ENCODE data around the gene TMEM14C.
"Not testable (repeated sequence)": the region's sequence is repeated elsewhere in the genome, so short reads cannot be mapped to it uniquely, and the experiment has no call there.

TMEM14C gene

DNA sequence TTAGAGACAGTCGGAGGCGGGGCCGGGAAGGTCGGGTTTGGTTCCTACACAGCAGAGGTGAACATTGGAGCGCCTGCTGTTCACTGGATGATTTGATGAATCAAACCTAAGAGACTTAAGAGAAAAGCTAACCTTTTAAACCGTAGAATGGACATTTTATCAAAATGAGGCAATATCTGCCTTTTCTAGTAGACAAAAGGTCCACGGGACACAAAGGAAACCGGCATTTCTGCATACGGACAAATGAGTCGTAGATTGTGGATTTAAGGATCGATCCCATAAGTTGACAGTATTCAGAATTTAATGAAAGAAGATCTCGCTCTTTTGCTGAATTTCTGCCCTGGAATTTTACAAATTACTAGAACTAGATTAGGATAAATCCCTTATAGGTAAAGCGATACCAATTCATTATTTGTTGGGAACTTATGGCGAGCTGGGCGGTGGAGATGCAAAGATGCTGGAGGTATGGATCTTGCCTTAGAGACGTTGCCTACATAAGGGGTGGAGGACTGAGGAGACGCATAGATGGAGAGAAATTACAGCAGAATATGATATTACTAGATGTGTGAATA is 27.7 kb upstream of the TMEM14C start:
- peak overlapping the region; percentile 87 for H3K9ac ChIP-seq (ENCODE audit: low read depth, low read length)
- no peaks in the 10 kb centered on the region for H3K9me3 ChIP-seq (ENCODE audit: control insufficient read depth, insufficient read depth, low read length)
- peaks cover 11% of the 10 kb centered on the region; the same call in 1 of the 2 replicates for H3K4me1 ChIP-seq (ENCODE audit: insufficient read depth, low read length)
- H3K36me3 ChIP-seq (ENCODE audit: insufficient read depth, low read length), result peaks cover 13% of the 10 kb centered on the region; the same call in 1 of the 2 replicates

DNA sequence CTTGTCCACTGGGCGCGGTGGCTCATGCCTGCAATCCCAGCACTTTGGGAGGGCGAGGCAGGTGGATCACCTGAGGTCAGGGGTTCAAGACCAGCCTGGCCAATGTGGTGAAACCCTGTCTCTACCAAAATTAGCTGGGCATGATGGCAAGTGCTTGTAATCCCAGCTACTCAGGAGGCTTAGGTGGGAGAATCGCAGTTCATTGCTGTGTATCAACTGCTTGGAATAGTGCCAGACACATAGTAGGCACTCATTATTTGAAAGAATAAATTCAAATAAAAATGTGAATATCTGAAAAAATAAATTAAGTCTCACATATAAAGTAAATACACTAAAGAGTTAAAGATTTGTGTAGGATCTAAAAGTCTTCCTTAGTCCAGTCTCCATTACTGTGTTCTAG is 26.2 kb upstream of the TMEM14C start:
- Histone ChIP-seq H3K9ac (ENCODE audit: low read depth, low read length) (no peak overlapping the region), H3K9me3 (ENCODE audit: control insufficient read depth, insufficient read depth, low read length) (no peaks in the 10 kb centered on the region), H3K4me1 (ENCODE audit: insufficient read depth, low read length) (peaks cover 4% of the 10 kb centered on the region; the same call in 1 of the 2 replicates), H3K36me3 (ENCODE audit: insufficient read depth, low read length) (peaks cover 13% of the 10 kb centered on the region; the same call in 1 of the 2 replicates)

DNA sequence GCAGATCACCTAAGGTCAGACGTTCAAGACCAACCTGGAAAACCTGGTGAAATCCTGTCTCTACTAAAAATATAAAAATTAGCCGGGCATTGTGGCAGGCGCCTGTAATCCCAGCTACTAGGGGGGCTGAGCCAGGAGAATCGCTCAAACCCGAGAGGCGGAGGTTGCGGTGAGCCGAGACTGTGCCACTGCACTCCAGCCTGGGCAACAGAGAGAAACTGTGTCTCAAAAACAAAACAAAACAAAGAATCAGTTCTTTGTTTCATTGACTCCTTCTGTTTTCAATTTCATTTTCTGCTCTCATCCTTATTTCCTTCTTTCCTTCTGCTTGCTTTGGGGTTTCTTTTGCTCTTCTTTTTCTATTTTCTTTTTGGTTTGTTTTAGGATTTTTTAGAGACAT is 8.9 kb upstream of the TMEM14C start:
- Histone ChIP-seq H3K36me3 (ENCODE audit: insufficient read depth, low read length) (peaks cover 3% of the 10 kb centered on the region; the same call in 1 of the 2 replicates), H3K4me1 (ENCODE audit: insufficient read depth, low read length) (no peaks in the 10 kb centered on the region), H3K9ac (ENCODE audit: low read depth, low read length) (no peak overlapping the region), H3K9me3 (ENCODE audit: control insufficient read depth, insufficient read depth, low read length) (0 out of 2 replicates have a peak, but pooled peaks cover 6% of the 10 kb centered on the region)

DNA sequence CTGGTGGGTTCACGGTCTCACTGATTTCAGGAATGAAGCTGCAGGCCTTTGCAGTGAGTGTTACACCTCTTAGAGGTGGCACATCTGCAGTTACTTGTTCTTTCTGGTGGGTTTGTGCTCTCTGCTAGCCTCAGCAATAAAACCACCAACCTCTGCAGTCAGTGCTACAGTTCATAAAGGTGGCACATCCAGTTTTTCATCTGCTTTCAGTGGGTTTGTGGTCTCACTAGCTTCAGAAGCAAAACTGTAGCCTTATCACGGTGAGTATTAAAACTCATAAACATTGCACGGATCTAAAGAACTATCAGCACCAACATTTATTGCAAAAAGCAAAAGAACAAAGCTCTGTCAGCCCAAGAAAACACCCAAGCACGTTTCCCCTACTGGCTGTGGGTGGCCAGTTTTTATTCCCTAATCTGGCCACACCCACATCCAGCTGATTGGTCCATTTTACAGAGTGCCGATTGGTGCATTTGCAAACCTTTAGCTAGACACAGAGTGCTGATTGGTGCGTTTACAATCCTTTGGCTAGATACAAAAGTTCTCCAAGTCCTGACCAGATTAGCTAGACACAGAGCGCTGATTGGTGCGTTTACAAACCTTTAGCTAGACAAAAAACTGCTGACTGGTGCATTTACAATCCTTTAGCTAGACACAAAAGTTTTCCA is 3.4 kb upstream of the TMEM14C start:
- H3K9ac ChIP-seq (ENCODE audit: low read depth, low read length), result no peak overlapping the region
- H3K36me3 ChIP-seq (ENCODE audit: insufficient read depth, low read length), result no peaks in the 10 kb centered on the region
- peaks cover 6% of the 10 kb centered on the region for H3K4me1 ChIP-seq (ENCODE audit: insufficient read depth, low read length)
- peaks cover 10% of the 10 kb centered on the region; the same call in 1 of the 2 replicates for H3K9me3 ChIP-seq (ENCODE audit: control insufficient read depth, insufficient read depth, low read length)

DNA sequence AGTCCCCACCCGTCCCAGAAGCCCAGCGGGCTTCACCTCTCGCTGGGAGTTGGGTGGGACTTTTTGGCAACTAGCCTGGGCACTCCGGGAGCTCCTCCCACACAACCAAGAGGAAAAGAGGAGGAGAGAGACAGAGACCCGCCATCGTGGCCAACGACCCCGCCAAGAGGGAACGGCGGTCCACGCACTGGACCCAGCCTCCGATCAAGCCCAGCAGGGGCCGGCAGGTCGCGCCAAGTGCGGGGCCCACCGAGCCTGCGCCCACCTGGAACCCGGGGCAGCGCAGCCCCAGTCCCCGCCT is 3.0 kb upstream of the TMEM14C start:
- Histone ChIP-seq H3K4me1 (ENCODE audit: insufficient read depth, low read length) (peaks cover 9% of the 10 kb centered on the region), H3K36me3 (ENCODE audit: insufficient read depth, low read length) (no peaks in the 10 kb centered on the region), H3K9ac (ENCODE audit: low read depth, low read length) (no peak overlapping the region), H3K9me3 (ENCODE audit: control insufficient read depth, insufficient read depth, low read length) (peaks cover 10% of the 10 kb centered on the region; the same call in 1 of the 2 replicates)

- peaks cover 10% of the 10 kb centered on the region; the same call in 1 of the 2 replicates for H3K9me3 ChIP-seq (ENCODE audit: control insufficient read depth, insufficient read depth, low read length)
- no peak overlapping the region for H3K9ac ChIP-seq (ENCODE audit: low read depth, low read length)
- H3K36me3 ChIP-seq (ENCODE audit: insufficient read depth, low read length), result no peaks in the 10 kb centered on the region
- H3K4me1 ChIP-seq (ENCODE audit: insufficient read depth, low read length), result peaks cover 9% of the 10 kb centered on the region
Measured at GRCh38 chr6:10720265-10720959, 2.5 kb upstream of the TMEM14C start.

DNA sequence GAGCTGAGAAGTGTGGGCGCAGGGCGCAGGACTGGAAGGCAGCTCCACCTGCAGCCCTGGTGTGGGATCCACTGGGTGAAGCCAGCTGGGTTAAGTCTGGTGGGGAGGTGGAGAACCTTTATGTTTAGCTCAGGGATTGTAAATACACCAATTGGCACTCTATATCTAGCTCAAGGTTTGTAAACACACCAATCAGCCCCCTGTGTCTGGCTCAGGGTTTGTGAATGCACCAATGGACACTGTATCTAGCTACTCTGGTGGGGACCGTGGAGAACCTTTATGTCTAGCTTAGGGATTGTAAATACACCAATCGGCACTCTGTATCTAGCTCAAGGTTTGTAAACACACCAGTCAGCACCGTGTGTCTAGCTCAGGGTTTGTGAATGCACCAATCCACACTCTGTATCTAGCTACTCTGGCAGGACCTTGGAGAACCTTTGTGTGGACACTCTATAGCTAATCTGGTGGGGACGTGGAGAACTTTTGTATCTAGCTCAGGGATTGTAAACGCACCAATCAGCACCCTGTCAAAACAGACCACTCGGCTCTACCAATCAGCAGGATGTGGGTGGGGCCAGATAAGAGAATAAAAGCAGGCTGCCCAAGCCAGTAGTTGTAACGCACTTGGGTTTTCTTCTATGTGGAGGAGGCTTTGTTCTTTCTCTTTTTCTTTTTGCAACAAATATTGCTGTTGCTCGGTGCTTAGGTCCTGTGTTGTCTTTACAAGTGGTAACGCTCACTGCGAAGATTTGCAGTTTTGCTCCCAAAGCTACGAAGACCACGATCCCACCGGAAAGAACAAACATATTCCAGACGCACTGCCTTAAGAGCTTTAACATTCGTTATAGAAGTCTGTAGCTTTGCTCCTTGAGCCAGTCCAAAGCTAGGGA is 1.7 kb upstream of the TMEM14C start:
- H3K4me1 ChIP-seq (ENCODE audit: insufficient read depth, low read length); H3K9ac ChIP-seq (ENCODE audit: low read depth, low read length): not testable (repeated sequence)

DNA sequence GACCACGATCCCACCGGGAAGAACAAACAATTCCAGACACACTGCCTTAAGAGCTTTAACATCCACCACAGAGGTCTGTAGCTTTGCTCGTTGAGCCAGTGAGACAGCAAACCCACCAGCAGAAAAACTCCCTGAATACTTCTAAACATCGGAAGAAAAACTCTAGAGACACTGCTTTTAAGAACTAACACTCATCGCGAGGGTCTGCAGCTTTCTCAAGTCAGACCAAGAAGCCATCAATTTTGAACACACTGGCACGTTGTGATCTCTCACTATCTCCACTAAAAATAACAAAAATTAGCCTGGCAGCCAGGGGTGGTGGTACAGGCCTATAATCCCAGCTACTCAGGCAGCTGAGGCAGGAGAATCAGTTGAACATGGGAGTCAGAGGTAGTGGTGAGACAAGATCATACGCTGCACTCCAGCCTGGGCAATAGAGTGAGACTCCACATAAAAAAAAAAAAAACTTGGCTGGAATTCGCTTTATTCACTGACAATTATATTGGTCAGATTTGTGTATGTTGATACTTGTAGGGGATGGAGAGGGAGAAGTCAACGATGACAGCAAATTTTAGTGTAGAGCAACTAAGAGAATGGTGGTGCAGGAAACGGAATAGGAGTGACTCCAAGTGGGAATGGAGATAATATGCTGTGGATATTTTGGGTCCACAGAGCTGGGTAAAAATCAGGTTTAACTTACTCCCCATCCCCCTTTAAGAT is 860 bp upstream of the TMEM14C start:
- Histone ChIP-seq H3K9me3 (ENCODE audit: control insufficient read depth, insufficient read depth, low read length) (peaks cover 10% of the 10 kb centered on the region; the same call in 1 of the 2 replicates), H3K4me1 (ENCODE audit: insufficient read depth, low read length) (peaks cover 9% of the 10 kb centered on the region), H3K9ac (ENCODE audit: low read depth, low read length) (peak overlapping the region; percentile 43), H3K36me3 (ENCODE audit: insufficient read depth, low read length) (no peaks in the 10 kb centered on the region; the same call in 1 of the 2 replicates)

More for the DNA sequence above, 1.7 kb upstream of the TMEM14C start:
- H3K36me3 ChIP-seq (ENCODE audit: insufficient read depth, low read length), result not testable (repeated sequence)
- peaks cover 10% of the 10 kb centered on the region; the same call in 1 of the 2 replicates for H3K9me3 ChIP-seq (ENCODE audit: control insufficient read depth, insufficient read depth, low read length)

- Histone ChIP-seq H3K9me3 (ENCODE audit: control insufficient read depth, insufficient read depth, low read length) (peaks cover 10% of the 10 kb centered on the region; the same call in 1 of the 2 replicates), H3K36me3 (ENCODE audit: insufficient read depth, low read length) (no peaks in the 10 kb centered on the region; the same call in 1 of the 2 replicates), H3K9ac (ENCODE audit: low read depth, low read length) (peak overlapping the region; percentile 43), H3K4me1 (ENCODE audit: insufficient read depth, low read length) (peaks cover 9% of the 10 kb centered on the region)
Measured at GRCh38 chr6:10722570-10722819, 375 bp upstream of the TMEM14C start.

DNA sequence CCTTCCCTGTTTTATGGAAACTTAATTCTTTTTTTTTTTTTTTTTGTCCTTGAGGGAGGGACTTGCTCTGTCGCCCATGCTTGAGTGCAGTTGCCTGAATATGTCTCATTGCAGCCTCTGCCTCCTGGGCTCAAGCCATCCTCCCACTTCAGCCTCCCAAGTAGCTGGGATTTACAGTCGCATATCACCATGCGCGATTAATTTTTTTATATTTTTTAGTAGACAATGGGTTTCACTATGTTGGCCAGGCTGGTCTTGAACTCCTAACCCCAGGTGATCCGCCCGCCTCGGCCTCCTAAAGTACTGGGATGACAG is 654 bp downstream of the TMEM14C start:
- H3K36me3 ChIP-seq (ENCODE audit: insufficient read depth, low read length), result no peaks in the 10 kb centered on the region; the same call in none of the 2 replicates
- H3K9me3 ChIP-seq (ENCODE audit: control insufficient read depth, insufficient read depth, low read length), result peaks cover 9% of the 10 kb centered on the region; the same call in 1 of the 2 replicates
- peaks cover 9% of the 10 kb centered on the region for H3K4me1 ChIP-seq (ENCODE audit: insufficient read depth, low read length)
- H3K9ac ChIP-seq (ENCODE audit: low read depth, low read length), result peak overlapping the region; percentile 90

- Histone ChIP-seq H3K9ac (ENCODE audit: low read depth, low read length) (no peak overlapping the region), H3K9me3 (ENCODE audit: control insufficient read depth, insufficient read depth, low read length) (no peaks in the 10 kb centered on the region), H3K4me1 (ENCODE audit: insufficient read depth, low read length) (peaks cover 9% of the 10 kb centered on the region), H3K36me3 (ENCODE audit: insufficient read depth, low read length) (peaks cover 7% of the 10 kb centered on the region)
Measured at GRCh38 chr6:10725044-10725443, 2.2 kb downstream of the TMEM14C start.

DNA sequence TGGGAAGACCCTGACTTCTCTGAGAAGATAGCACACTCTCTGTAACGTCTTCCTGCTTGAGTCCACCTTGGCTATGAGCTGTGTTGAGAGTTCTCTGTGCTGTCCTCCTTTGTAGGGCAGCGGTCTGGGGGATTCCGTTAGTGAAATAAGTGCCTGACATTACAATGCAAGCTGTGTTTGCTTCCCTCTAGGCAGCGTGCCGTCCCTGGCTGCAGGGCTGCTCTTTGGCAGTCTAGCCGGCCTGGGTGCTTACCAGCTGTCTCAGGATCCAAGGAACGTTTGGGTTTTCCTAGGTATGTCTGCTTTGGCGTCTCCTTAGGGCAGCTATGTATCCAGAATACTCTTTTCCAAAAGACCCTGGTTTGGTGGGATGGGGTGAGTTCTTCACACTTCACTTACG is 2.8 kb downstream of the TMEM14C start:
- H3K9ac ChIP-seq (ENCODE audit: low read depth, low read length), result no peak overlapping the region
- H3K36me3 ChIP-seq (ENCODE audit: insufficient read depth, low read length), result peaks cover 12% of the 10 kb centered on the region
- no peaks in the 10 kb centered on the region for H3K9me3 ChIP-seq (ENCODE audit: control insufficient read depth, insufficient read depth, low read length)
- peaks cover 9% of the 10 kb centered on the region for H3K4me1 ChIP-seq (ENCODE audit: insufficient read depth, low read length)

DNA sequence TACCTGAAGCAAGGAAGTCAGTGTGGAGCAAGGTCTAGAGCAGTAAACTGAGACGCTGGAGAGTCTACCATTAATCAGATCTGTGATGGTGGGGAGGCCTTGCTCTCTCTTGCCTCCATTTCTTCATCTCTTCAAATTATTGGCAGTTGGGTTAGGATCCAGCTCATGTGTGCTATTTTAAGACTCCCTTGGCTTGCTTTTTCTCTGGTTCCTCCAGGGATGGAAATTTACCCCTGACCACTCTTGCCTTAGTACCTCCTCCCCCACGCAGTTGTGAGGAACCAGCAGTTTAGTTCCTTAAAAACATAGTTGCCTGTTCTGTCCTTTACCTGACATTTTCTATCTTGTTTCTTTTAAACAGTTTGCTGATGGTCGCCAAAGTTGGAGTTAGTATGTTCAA is 7.4 kb downstream of the TMEM14C start:
- Histone ChIP-seq H3K36me3 (ENCODE audit: insufficient read depth, low read length) (peaks cover 12% of the 10 kb centered on the region), H3K4me1 (ENCODE audit: insufficient read depth, low read length) (no peaks in the 10 kb centered on the region; the same call in 1 of the 2 replicates), H3K9ac (ENCODE audit: low read depth, low read length) (no peak overlapping the region), H3K9me3 (ENCODE audit: control insufficient read depth, insufficient read depth, low read length) (no peaks in the 10 kb centered on the region)
